A549 (cell line): Measurements from ENCODE around the gene TRIML1. TPM values are rescaled to one million over a fixed set of nuclear protein-coding genes. Genes with fewer than 3 reads are reported as not detected.

ENCODE experiments used
- ATAC-seq, 2 experiments: fragments of 200-7000 bp in 1 of 2; fragments of >200 bp in 1 of 2; cut with Nextera tagmentation in 1 of 2; cut with Tn5 transposase in 1 of 2; 3 replicates each; pipeline versions ENCODE4 v1.8.0 to v1.9.1; 2018 to 2020; ENCODE audit warnings: mild to moderate bottlenecking in 1 of 2, moderate library complexity in 1 of 2
- CTCF ChIA-PET: fragments of 300-600 bp; sonication (Branson Sonifier 250); formaldehyde crosslinking; extraction: SDS; loops from one replicate; lab custom pipeline; 2021; ENCODE audit warnings: antibody characterized with exemption, inconsistent platforms; lab: Yijun Ruan, JAX
- POLR2A ChIA-PET: fragments of 350-600 bp; formaldehyde crosslinking; extraction: SDS; loops from one replicate; lab custom pipeline; 2021; ENCODE audit warnings: antibody characterized with exemption, inconsistent platforms; lab: Yijun Ruan, JAX
- DNase-seq, 2 experiments: peaks; one replicate each; pipeline versions ENCODE4 v3.0.0 to v3.0.0-alpha.2; 2011 to 2016; ENCODE audit warnings: low read depth in 1 of 2, low spot score in 1 of 2
- FAIRE-seq: peaks from 2 replicates; lab custom pipeline; 2011; peaks lifted over from hg19 to GRCh38; lab: Jason Lieb, UNC
- H3K27ac ChIP-seq, 2 experiments: fragments of >200 bp; sonication (Bioruptor Twin); formaldehyde crosslinking; 3 replicates each; pipeline ENCODE4 v1.5.1; 2016 to 2017
- H3K4me1 ChIP-seq: fragments of >200 bp; sonication (Bioruptor Twin); formaldehyde crosslinking; 3 replicates; pipeline ENCODE4 v1.6.1; 2016
- H3K4me2 ChIP-seq: fragments of >200 bp; sonication (Bioruptor Twin); formaldehyde crosslinking; 3 replicates; pipeline ENCODE4 v1.6.1; 2016
- H3K4me3 ChIP-seq: fragments of >200 bp; sonication (Bioruptor Twin); formaldehyde crosslinking; 3 replicates; pipeline ENCODE4 v1.5.1; 2016
- H3K9me3 ChIP-seq: fragments of >200 bp; sonication (Bioruptor Twin); formaldehyde crosslinking; 3 replicates; pipeline ENCODE4 v1.6.1; 2016
- BHLHE40 ChIP-seq: IDR thresholded peaks from 2 replicates; pipeline ENCODE4 v1.6.1; 2012; ENCODE audit warnings: low read depth, low read length, inconsistent platforms
- CBX2 ChIP-seq: fragments of 200-600 bp; sonication (generic); IDR thresholded peaks from 2 replicates; pipeline ENCODE4 v1.6.1; 2016; ENCODE audit warnings: low read depth, mild to moderate bottlenecking, borderline replicate concordance
- CBX8 ChIP-seq: fragments of 200-600 bp; sonication (generic); IDR thresholded peaks from 2 replicates; pipeline ENCODE4 v1.6.1; 2016
- CEBPB ChIP-seq, 2 experiments: fragments of >200 bp in 1 of 2; sonication (Bioruptor Twin) in 1 of 2; formaldehyde crosslinking in 1 of 2; IDR thresholded peaks; 2 replicates each; pipeline ENCODE4 v1.6.1; 2012 to 2016
- CHD2 ChIP-seq: fragments of 150-350 bp; IDR thresholded peaks from 2 replicates; pipeline ENCODE4 v1.6.1; 2014; ENCODE audit warnings: low read length; ENCODE audit not compliant: partially characterized antibody
- CHD4 ChIP-seq: fragments of 200-600 bp; sonication (generic); IDR thresholded peaks from 2 replicates; pipeline ENCODE4 v1.6.1; 2016; ENCODE audit warnings: antibody characterized with exemption, mild to moderate bottlenecking, borderline replicate concordance
- EHMT2 ChIP-seq: fragments of 200-600 bp; sonication (generic); IDR thresholded peaks from 2 replicates; pipeline ENCODE4 v1.6.1; 2016; ENCODE audit warnings: antibody characterized with exemption, low read depth, mild to moderate bottlenecking, moderate library complexity
- EP300 ChIP-seq, 2 experiments: fragments of >200 bp; sonication (Bioruptor Twin); formaldehyde crosslinking; IDR thresholded peaks; 2 replicates in 1 of 2; 3 replicates in 1 of 2; pipeline ENCODE4 v1.6.1; 2016 to 2017
- ESRRA ChIP-seq: fragments of 150-350 bp; IDR thresholded peaks from 2 replicates; pipeline ENCODE4 v1.6.1; 2014; ENCODE audit warnings: mild to moderate bottlenecking, low read length, borderline replicate concordance
- FOSB ChIP-seq: fragments of 250-450 bp; sonication (Bioruptor Pico); IDR thresholded peaks from 2 replicates; pipeline ENCODE4 v1.5.0; 2020; ENCODE audit warnings: mild to moderate bottlenecking, moderate library complexity
- FOXS1 ChIP-seq: fragments of 250-450 bp; sonication (Bioruptor Pico); IDR thresholded peaks from 2 replicates; pipeline ENCODE4 v1.5.0; 2020; ENCODE audit warnings: mild to moderate bottlenecking, moderate library complexity
- HEYL ChIP-seq: fragments of 250-450 bp; sonication (Bioruptor Pico); IDR thresholded peaks from 2 replicates; pipeline ENCODE4 v1.8.0; 2021; ENCODE audit warnings: mild to moderate bottlenecking, moderate library complexity
- HOXB13 ChIP-seq: fragments of 250-450 bp; sonication (Bioruptor Pico); IDR thresholded peaks from 2 replicates; pipeline ENCODE4 v1.5.0; 2020; ENCODE audit warnings: low read depth, mild to moderate bottlenecking, moderate library complexity
- HOXB5 ChIP-seq: fragments of 250-450 bp; sonication (Bioruptor Pico); IDR thresholded peaks from 2 replicates; pipeline ENCODE4 v1.5.0; 2020; ENCODE audit warnings: mild to moderate bottlenecking, moderate library complexity
- JUN ChIP-seq, 2 experiments: fragments of >200 bp; sonication (Bioruptor Twin); formaldehyde crosslinking; IDR thresholded peaks; 2 replicates in 1 of 2; 3 replicates in 1 of 2; pipeline ENCODE4 v1.6.1; 2016 to 2017
- KDM5A ChIP-seq: fragments of 200-600 bp; sonication (generic); IDR thresholded peaks from 2 replicates; pipeline ENCODE4 v1.6.1; 2016; ENCODE audit warnings: antibody characterized with exemption, mild to moderate bottlenecking
- NR3C1 ChIP-seq: fragments of >200 bp; sonication (Bioruptor Twin); formaldehyde crosslinking; IDR thresholded peaks from 3 replicates; pipeline ENCODE4 v1.6.1; 2017
- PHF8 ChIP-seq: fragments of 200-600 bp; sonication (generic); IDR thresholded peaks from 2 replicates; pipeline ENCODE4 v1.6.1; 2016; ENCODE audit warnings: low read depth, mild to moderate bottlenecking, antibody characterized with exemption, moderate library complexity, borderline replicate concordance
- POLR2A ChIP-seq: IDR thresholded peaks from 2 replicates; pipeline ENCODE4 v1.6.1; 2012; ENCODE audit warnings: mild to moderate bottlenecking, low read length
- POLR2AphosphoS2 ChIP-seq: conservative IDR thresholded peaks from 2 replicates; pipeline ENCODE4 v1.6.1; 2012; ENCODE audit warnings: low read length, improper control_type of control experiment, inconsistent platforms
- RARB ChIP-seq: fragments of 250-450 bp; sonication (Bioruptor Pico); IDR thresholded peaks from 2 replicates; pipeline ENCODE4 v1.8.0; 2021; ENCODE audit warnings: mild to moderate bottlenecking, moderate library complexity
- RCOR1 ChIP-seq: fragments of 150-350 bp; IDR thresholded peaks from 2 replicates; pipeline ENCODE4 v1.6.1; 2014; ENCODE audit warnings: antibody characterized with exemption, low read length, low read depth
- SMC3 ChIP-seq: fragments of >200 bp; sonication (Bioruptor Twin); formaldehyde crosslinking; IDR thresholded peaks from 3 replicates; pipeline ENCODE4 v1.6.1; 2018; ENCODE audit warnings: inconsistent platforms
- SREBF2 ChIP-seq: fragments of 450-650 bp; IDR thresholded peaks from 2 replicates; pipeline ENCODE4 v1.6.1; 2014; ENCODE audit warnings: mild to moderate bottlenecking, moderate library complexity
- TFCP2L1 ChIP-seq: fragments of 250-450 bp; sonication (Bioruptor Pico); IDR thresholded peaks from 2 replicates; pipeline ENCODE4 v1.5.0; 2021; ENCODE audit warnings: mild to moderate bottlenecking
- ZC3H11A ChIP-seq: fragments of 450-650 bp; IDR thresholded peaks from 2 replicates; pipeline ENCODE4 v1.6.1; 2014; ENCODE audit warnings: antibody characterized with exemption, mild to moderate bottlenecking
- WGBS: methylation state at CpG from one replicate; pipeline ENCODE4 v1.1.6; 2017; ENCODE audit errors: missing lambda C conversion rate; 5-methylcytosine and 5-hydroxymethylcytosine counted together
- polyA plus RNA-seq, 4 experiments: library from polyadenylated mRNA; depleted of rRNA in 3 of 4; stranded (reverse); fragments of >200 nt; fragmentation: RNase III in 1 of 4; extraction: RNeasy Plus Mini Kit Qiagen cat#74134 plus additional on column Dnase treatment in 1 of 4; gene quantifications; 2 replicates in 3 of 4; 3 replicates in 1 of 4; pipeline ENCODE4 v1.2.3, GENCODE V29; 2011 to 2017
- TF ChIP-seq, protein P1 (sequence below): fragments of 200-600 bp; sonication (generic); IDR thresholded peaks from 2 replicates; pipeline ENCODE4 v1.6.1; 2016; ENCODE audit warnings: antibody characterized with exemption, mild to moderate bottlenecking, moderate library complexity
- TF ChIP-seq, protein P2 (sequence below): fragments of 450-650 bp; IDR thresholded peaks from 2 replicates; pipeline ENCODE4 v1.6.1; 2014; ENCODE audit warnings: antibody characterized with exemption
- TF ChIP-seq, protein P3 (sequence below): fragments of 250-450 bp; sonication (Bioruptor Pico); IDR thresholded peaks from 2 replicates; pipeline ENCODE4 v1.5.0; 2020; ENCODE audit warnings: low read depth, mild to moderate bottlenecking, moderate library complexity

Gene TRIML1
- polyA plus RNA-seq, 2 of the 4 experiments (the other 2 are of a cell fraction), result not detected

DNA sequence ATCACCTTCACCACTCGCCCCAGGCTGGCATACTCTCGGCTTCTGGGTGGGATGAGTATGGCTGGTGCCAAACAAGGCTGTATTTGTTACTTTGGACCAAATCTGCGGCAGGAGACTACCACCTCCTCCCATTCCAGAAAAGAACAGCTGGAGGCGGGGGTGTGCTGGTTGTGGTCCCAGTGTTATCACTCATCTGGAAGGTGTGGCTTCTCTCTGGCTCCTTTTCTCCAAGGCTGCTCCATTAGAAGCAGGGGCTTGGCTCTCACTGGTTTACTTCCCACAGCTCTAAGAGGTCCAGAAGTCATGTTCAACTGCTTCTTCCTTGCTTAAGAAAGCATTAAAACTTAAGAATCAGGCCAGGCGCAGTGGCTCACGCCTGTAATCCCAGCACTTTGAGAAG lies 27.3 kb upstream of the TRIML1 start:
- Histone ChIP-seq H3K27ac (peak overlapping the region; percentile 90 to 93), H3K4me1 (peaks cover 45% of the 10 kb centered on the region), H3K9me3 (no peaks in the 10 kb centered on the region), H3K4me2 (peak overlapping the region; percentile 72), H3K4me3 (no peak overlapping the region)
- DNase-seq (no peak), FAIRE-seq (no peak), ATAC-seq (no peak)
- WGBS, result 65% methylated on average over 6 of the region's 6 CpGs
- TF ChIP-seq CHD2, result no peak
- TF ChIP-seq HOXB13, result no peak
- TF ChIP-seq CBX2, result no peak
- no peak for TF ChIP-seq SMC3
- no peak for TF ChIP-seq RCOR1
- no peak for TF ChIP-seq POLR2AphosphoS2
- TF ChIP-seq ESRRA, result no peak
- TF ChIP-seq HEYL (CRISPR knock-in tag), result no peak
- no peak for TF ChIP-seq EHMT2
- TF ChIP-seq CBX8, result no peak
- TF ChIP-seq BHLHE40, result no peak
- POLR2A ChIA-PET, result no interaction called here
- CTCF ChIA-PET, result no interaction called here

DNA sequence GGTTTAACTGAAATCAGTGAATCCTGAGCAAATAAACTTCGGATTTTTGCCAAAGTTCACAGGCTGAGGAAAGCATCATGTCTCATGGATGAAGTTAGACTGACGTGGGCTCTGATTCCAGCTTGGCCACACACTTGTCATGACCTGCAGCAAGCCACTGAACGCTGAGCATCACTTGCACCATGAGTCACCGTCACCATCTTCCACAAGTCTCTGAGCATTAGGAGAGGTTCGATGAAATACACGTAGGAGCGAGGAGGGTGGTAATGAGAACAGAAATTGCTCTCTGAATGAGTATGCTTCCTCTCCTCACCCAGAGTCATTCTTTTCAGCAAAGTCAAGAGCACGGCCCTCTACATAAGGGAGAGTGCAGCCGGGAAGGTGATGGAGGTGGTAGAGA lies 26.1 kb upstream of the TRIML1 start:
- POLR2A ChIA-PET, result no interaction called here
- no peaks in the 10 kb centered on the region for H3K9me3 ChIP-seq
- DNase-seq (no peak), FAIRE-seq (no peak), ATAC-seq (no peak)
- H3K27ac ChIP-seq, result peak overlapping the region in 1 of 2 experiments; percentile 93; a peak in 3 of 6 replicates
- no peak for TF ChIP-seq SREBF2
- TF ChIP-seq, protein P1, sequence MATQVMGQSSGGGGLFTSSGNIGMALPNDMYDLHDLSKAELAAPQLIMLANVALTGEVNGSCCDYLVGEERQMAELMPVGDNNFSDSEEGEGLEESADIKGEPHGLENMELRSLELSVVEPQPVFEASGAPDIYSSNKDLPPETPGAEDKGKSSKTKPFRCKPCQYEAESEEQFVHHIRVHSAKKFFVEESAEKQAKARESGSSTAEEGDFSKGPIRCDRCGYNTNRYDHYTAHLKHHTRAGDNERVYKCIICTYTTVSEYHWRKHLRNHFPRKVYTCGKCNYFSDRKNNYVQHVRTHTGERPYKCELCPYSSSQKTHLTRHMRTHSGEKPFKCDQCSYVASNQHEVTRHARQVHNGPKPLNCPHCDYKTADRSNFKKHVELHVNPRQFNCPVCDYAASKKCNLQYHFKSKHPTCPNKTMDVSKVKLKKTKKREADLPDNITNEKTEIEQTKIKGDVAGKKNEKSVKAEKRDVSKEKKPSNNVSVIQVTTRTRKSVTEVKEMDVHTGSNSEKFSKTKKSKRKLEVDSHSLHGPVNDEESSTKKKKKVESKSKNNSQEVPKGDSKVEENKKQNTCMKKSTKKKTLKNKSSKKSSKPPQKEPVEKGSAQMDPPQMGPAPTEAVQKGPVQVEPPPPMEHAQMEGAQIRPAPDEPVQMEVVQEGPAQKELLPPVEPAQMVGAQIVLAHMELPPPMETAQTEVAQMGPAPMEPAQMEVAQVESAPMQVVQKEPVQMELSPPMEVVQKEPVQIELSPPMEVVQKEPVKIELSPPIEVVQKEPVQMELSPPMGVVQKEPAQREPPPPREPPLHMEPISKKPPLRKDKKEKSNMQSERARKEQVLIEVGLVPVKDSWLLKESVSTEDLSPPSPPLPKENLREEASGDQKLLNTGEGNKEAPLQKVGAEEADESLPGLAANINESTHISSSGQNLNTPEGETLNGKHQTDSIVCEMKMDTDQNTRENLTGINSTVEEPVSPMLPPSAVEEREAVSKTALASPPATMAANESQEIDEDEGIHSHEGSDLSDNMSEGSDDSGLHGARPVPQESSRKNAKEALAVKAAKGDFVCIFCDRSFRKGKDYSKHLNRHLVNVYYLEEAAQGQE, result no peak
- TF ChIP-seq TFCP2L1 (CRISPR knock-in tag), result no peak
- no peak for TF ChIP-seq POLR2A
- TF ChIP-seq CEBPB (IDR thresholded peaks at IDR 0.05), result no peak
- no peak overlapping the region for H3K4me2 ChIP-seq
- peaks cover 34% of the 10 kb centered on the region for H3K4me1 ChIP-seq
- whole genome bisulfite sequencing, result 91% methylated on average over 9 of the region's 9 CpGs
- H3K4me3 ChIP-seq, result no peak overlapping the region
- CTCF ChIA-PET, result no interaction called here

DNA sequence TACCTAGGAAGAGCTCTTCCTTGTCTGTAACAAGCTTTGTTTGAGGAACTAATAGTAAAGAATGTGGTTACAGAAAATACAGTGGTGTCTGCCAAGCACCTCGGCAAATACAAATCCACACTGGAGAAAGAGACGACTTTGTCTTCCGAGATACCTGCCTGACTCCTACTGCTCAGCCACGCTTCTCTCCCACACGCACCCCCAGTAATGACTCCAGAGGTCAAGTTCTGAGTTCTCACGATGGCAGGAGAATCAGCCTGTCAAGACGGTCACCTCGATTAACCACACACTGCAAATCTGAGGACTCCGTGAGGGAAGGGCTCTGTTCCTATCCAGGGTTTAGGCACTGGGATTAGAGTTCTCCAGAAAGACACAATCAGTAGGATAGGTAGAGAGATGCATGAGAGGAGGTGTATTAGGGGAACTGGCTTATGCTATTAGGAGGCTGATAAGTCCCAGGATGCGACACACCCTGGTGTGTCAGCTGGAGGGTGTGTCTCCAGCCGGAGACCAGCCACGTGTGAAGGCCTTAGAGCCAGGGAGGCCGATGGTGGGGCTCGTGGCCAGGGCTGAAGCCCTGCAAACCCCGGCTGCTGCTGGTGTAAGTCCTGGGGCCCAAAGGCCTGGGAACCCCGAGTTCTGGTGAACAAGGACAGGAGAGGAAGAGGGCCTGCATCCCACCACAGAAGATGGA lies 21.5 kb upstream of the TRIML1 start:
- no peak for ATAC-seq
- Histone ChIP-seq H3K4me3 (no peak overlapping the region), H3K27ac (peak overlapping the region in 1 of 2 experiments; percentile 35; a peak in 1 of 6 replicates), H3K4me1 (no peaks in the 10 kb centered on the region), H3K9me3 (no peaks in the 10 kb centered on the region), H3K4me2 (no peak overlapping the region)
- DNase-seq, result no peak
- ChIA-PET POLR2A (no interaction called here), CTCF (no interaction called here)
- FAIRE-seq, result no peak
- WGBS, result 87% methylated on average over 16 of the region's 16 CpGs
- TF ChIP-seq NR3C1 (no peak), KDM5A (no peak), SREBF2 (no peak), EP300 (IDR thresholded peaks at IDR 0.05) (no peak), CHD4 (no peak), RCOR1 (no peak), PHF8 (no peak), FOSB (CRISPR knock-in tag) (no peak), FOXS1 (CRISPR knock-in tag) (no peak), CBX8 (no peak), JUN (IDR thresholded peaks at IDR 0.05) (no peak), POLR2A (no peak), ZC3H11A (no peak), HOXB5 (CRISPR knock-in tag) (no peak), RARB (CRISPR knock-in tag) (no peak), POLR2AphosphoS2 (no peak)
- TF ChIP-seq, protein P2, sequence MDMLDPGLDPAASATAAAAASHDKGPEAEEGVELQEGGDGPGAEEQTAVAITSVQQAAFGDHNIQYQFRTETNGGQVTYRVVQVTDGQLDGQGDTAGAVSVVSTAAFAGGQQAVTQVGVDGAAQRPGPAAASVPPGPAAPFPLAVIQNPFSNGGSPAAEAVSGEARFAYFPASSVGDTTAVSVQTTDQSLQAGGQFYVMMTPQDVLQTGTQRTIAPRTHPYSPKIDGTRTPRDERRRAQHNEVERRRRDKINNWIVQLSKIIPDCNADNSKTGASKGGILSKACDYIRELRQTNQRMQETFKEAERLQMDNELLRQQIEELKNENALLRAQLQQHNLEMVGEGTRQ, result no peak
- TF ChIP-seq, protein P3, sequence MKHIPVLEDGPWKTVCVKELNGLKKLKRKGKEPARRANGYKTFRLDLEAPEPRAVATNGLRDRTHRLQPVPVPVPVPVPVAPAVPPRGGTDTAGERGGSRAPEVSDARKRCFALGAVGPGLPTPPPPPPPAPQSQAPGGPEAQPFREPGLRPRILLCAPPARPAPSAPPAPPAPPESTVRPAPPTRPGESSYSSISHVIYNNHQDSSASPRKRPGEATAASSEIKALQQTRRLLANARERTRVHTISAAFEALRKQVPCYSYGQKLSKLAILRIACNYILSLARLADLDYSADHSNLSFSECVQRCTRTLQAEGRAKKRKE (CRISPR knock-in tag), result no peak
